ENCODE measurements around the gene GAB4.
"Not testable (repeated sequence)": the region's sequence is repeated elsewhere in the genome, so short reads cannot be mapped to it uniquely, and the experiment has no call there.

GAB4 gene

DNA sequence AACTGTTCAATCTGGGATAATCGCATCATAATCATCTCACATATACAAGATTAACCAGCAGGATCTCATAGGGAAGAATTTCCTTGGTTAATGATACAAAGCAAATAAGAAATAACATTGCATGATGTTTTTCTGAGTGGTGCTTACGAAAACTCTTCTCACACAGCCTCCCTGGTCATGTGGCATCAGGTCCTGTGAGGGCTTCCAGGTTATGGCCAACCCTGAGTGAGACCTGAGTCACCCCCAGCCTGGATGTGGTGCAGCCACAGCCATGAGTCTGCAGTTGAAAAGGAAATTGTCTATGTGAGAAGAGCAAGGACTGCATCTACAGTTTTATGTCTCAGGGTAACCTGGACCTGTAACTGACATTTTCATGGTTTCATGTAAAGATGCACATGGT is 92.3 kb downstream of the GAB4 start:
- Histone ChIP-seq H3K27ac (ENCODE audit: low read length) (no peak overlapping the region), H3F3A (ENCODE audit: insufficient read depth, low read length) (no peaks in the 10 kb centered on the region), H3K9ac (ENCODE audit: low read length) (no peak overlapping the region), H3K79me2 (ENCODE audit: low read length) (no peaks in the 10 kb centered on the region), H3K4me2 (ENCODE audit: low read depth, low read length) (no peak overlapping the region), H3K36me3 (replicated peaks; ENCODE audit: insufficient read depth, low read length) (no peaks in the 10 kb centered on the region), H3K4me1 (ENCODE audit: low read length) (0 out of 2 replicates have a peak, but pooled peaks cover 5% of the 10 kb centered on the region), H3K9me2 (replicated peaks; ENCODE audit: insufficient read depth, low read length) (no peaks in the 10 kb centered on the region), H3K27me3 (replicated peaks; ENCODE audit: insufficient read depth, low read length) (no peaks in the 10 kb centered on the region), H4K20me1 (ENCODE audit: insufficient read depth, low read length) (no peaks in the 10 kb centered on the region), H3K4me3 (ENCODE audit: low read length) (no peak overlapping the region), H3K9me3 (replicated peaks; ENCODE audit: insufficient read depth, low read length) (no peaks in the 10 kb centered on the region), H2AFZ (ENCODE audit: low read length) (no peak overlapping the region)
- no peak for TF ChIP-seq EZH2phosphoT487 (IDR thresholded peaks at IDR 0.05; ENCODE audit: low read length)
- TF ChIP-seq, protein P1, sequence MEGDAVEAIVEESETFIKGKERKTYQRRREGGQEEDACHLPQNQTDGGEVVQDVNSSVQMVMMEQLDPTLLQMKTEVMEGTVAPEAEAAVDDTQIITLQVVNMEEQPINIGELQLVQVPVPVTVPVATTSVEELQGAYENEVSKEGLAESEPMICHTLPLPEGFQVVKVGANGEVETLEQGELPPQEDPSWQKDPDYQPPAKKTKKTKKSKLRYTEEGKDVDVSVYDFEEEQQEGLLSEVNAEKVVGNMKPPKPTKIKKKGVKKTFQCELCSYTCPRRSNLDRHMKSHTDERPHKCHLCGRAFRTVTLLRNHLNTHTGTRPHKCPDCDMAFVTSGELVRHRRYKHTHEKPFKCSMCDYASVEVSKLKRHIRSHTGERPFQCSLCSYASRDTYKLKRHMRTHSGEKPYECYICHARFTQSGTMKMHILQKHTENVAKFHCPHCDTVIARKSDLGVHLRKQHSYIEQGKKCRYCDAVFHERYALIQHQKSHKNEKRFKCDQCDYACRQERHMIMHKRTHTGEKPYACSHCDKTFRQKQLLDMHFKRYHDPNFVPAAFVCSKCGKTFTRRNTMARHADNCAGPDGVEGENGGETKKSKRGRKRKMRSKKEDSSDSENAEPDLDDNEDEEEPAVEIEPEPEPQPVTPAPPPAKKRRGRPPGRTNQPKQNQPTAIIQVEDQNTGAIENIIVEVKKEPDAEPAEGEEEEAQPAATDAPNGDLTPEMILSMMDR (IDR thresholded peaks at IDR 0.05; ENCODE audit: low read length), result no peak
- TF ChIP-seq EZH2 (optimal IDR thresholded peaks at IDR 0.05; ENCODE audit: low read depth, low read length), result no peak
- peak; percentile 31 for DNase-seq

DNA sequence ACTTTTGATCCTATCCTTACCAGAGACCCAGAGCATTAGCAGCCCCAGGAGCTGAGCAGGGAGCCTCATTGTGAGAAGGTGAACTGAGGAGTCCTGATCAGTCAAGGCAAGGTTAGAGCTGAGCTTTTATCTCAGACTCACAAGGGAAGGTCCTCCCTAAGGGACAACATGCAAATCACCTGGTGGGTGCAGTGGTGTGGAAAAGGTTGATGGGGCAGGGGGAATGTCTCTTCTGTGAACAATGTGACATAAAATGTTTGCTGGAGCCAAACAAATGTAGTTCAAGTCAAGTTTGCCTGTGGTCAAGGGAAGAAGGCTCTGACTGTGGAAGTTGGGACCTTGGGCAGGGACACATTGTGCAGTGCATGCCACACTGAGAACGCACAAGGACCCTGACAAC is 93.1 kb downstream of the GAB4 start:
- H3F3A ChIP-seq (ENCODE audit: insufficient read depth, low read length); H3K4me2 ChIP-seq (ENCODE audit: low read depth, low read length); H3K4me3 ChIP-seq (ENCODE audit: low read length); H3K27me3 ChIP-seq (replicated peaks; ENCODE audit: insufficient read depth, low read length); H3K4me1 ChIP-seq (ENCODE audit: low read length); H3K9me2 ChIP-seq (replicated peaks; ENCODE audit: insufficient read depth, low read length); H3K79me2 ChIP-seq (ENCODE audit: low read length); H3K27ac ChIP-seq (ENCODE audit: low read length); H3K9me3 ChIP-seq (replicated peaks; ENCODE audit: insufficient read depth, low read length); H4K20me1 ChIP-seq (ENCODE audit: insufficient read depth, low read length); H3K36me3 ChIP-seq (replicated peaks; ENCODE audit: insufficient read depth, low read length); H3K9ac ChIP-seq (ENCODE audit: low read length); H2AFZ ChIP-seq (ENCODE audit: low read length); DNase-seq: not testable (repeated sequence)

DNA sequence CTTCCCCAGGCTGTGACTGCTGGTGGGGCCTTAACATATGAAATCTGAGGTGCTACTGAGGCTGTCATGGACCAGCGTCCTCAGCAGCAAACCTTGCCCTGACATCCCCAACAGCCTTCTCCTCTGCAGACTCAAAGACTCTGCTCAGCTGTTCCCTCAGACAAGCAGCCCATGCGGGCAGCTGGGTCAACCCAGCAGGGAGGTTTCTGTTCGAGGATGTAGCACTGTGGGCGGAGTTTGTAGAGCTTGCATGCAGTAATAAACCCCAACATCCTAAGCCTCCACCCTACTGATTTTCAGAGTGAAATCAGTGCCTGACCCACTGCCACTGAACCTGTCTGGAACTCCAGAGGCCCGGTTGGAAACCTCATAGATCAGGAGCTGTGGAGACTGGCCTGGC is 94.0 kb downstream of the GAB4 start:
- H2AFZ ChIP-seq (ENCODE audit: low read length), result no peak overlapping the region
- no peaks in the 10 kb centered on the region for H3F3A ChIP-seq (ENCODE audit: insufficient read depth, low read length)
- no peak overlapping the region for H3K4me3 ChIP-seq (ENCODE audit: low read length)
- H3K4me1 ChIP-seq (ENCODE audit: low read length), result 0 out of 2 replicates have a peak, but pooled peaks cover 5% of the 10 kb centered on the region
- peak; percentile 40 for DNase-seq
- H3K9ac ChIP-seq (ENCODE audit: low read length), result no peak overlapping the region
- no peak overlapping the region for H3K27ac ChIP-seq (ENCODE audit: low read length)
- TF ChIP-seq EZH2 (optimal IDR thresholded peaks at IDR 0.05; ENCODE audit: low read depth, low read length) (no peak), EZH2phosphoT487 (IDR thresholded peaks at IDR 0.05; ENCODE audit: low read length) (no peak)
- TF ChIP-seq, protein P1 (IDR thresholded peaks at IDR 0.05; ENCODE audit: low read length), result no peak
- no peaks in the 10 kb centered on the region for H3K27me3 ChIP-seq (replicated peaks; ENCODE audit: insufficient read depth, low read length)
- H3K79me2 ChIP-seq (ENCODE audit: low read length), result no peaks in the 10 kb centered on the region
- no peak overlapping the region for H3K4me2 ChIP-seq (ENCODE audit: low read depth, low read length)
- no peaks in the 10 kb centered on the region for H3K9me2 ChIP-seq (replicated peaks; ENCODE audit: insufficient read depth, low read length)
- no peaks in the 10 kb centered on the region for H3K9me3 ChIP-seq (replicated peaks; ENCODE audit: insufficient read depth, low read length)
- no peaks in the 10 kb centered on the region for H4K20me1 ChIP-seq (ENCODE audit: insufficient read depth, low read length)
- H3K36me3 ChIP-seq (replicated peaks; ENCODE audit: insufficient read depth, low read length), result no peaks in the 10 kb centered on the region

DNA sequence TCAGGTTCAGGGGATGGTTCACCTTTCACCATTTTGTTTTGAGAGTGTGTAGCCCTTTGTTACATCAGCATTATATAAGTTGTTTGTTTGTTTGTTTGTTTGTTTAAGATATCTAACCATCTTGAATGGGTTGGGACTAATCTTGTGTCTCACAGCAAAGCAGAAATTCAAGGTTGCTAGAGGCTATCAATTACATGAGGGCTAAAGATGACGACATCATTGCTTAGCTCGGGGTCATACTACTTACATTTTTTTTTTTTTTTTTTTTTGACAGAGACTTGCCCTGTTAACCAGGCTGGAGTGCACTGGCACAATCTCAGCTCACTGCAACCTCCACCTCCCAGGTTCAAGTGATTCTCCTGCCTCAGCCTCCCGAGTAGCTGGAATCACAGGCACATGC is 95.7 kb downstream of the GAB4 start:
- no peak overlapping the region for H3K27ac ChIP-seq (ENCODE audit: low read length)
- H3K4me2 ChIP-seq (ENCODE audit: low read depth, low read length), result no peak overlapping the region
- H3K4me3 ChIP-seq (ENCODE audit: low read length), result no peak overlapping the region
- no peaks in the 10 kb centered on the region for H4K20me1 ChIP-seq (ENCODE audit: insufficient read depth, low read length)
- 0 out of 2 replicates have a peak, but pooled peaks cover 5% of the 10 kb centered on the region for H3K4me1 ChIP-seq (ENCODE audit: low read length)
- no peaks in the 10 kb centered on the region for H3K9me2 ChIP-seq (replicated peaks; ENCODE audit: insufficient read depth, low read length)
- TF ChIP-seq EZH2 (optimal IDR thresholded peaks at IDR 0.05; ENCODE audit: low read depth, low read length) (no peak), EZH2phosphoT487 (IDR thresholded peaks at IDR 0.05; ENCODE audit: low read length) (no peak)
- TF ChIP-seq, protein P1 (IDR thresholded peaks at IDR 0.05; ENCODE audit: low read length), result no peak
- H3F3A ChIP-seq (ENCODE audit: insufficient read depth, low read length), result no peaks in the 10 kb centered on the region
- no peak overlapping the region for H2AFZ ChIP-seq (ENCODE audit: low read length)
- H3K9me3 ChIP-seq (replicated peaks; ENCODE audit: insufficient read depth, low read length), result no peaks in the 10 kb centered on the region
- H3K9ac ChIP-seq (ENCODE audit: low read length), result no peak overlapping the region
- H3K79me2 ChIP-seq (ENCODE audit: low read length), result no peaks in the 10 kb centered on the region
- no peaks in the 10 kb centered on the region for H3K27me3 ChIP-seq (replicated peaks; ENCODE audit: insufficient read depth, low read length)
- no peak for DNase-seq
- H3K36me3 ChIP-seq (replicated peaks; ENCODE audit: insufficient read depth, low read length), result no peaks in the 10 kb centered on the region

All from MM.1S (cell line).